ENCODE data around the gene HID1. TPM values are rescaled to one million over a fixed set of nuclear protein-coding genes. Genes with fewer than 3 reads are reported as not detected.
"Not testable (repeated sequence)": the region's sequence is repeated elsewhere in the genome, so short reads cannot be mapped to it uniquely, and the experiment has no call there.

The HID1 gene
- total RNA-seq, 1 experiment from 2014 or later, result 114 TPM

DNA sequence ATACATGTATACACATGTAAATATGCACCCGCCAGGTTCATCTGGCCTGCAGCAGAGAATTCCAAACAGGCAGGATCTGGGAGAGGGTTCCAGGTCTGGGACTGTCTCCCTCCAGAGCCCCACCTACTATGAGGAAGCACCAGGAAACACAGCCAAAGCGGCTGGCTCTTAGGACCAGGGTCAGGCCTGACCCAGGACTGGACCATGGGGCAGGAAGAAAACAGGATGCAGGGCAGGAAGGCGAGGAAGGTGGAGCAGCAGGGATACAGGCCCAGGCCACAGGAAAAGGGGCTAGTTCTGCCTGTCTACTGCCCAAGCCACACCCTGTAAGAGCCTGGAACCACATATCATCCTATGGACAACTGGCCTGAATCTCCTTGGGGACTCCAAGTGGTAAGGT lies 2.2 kb downstream of the HID1 start:
- intact Hi-C loops (cut with micrococcal nuclease; ENCODE audit: unreplicated experiment), result no loop called here
- Mint-ChIP-seq H3K27me3 (ENCODE audit: unreplicated experiment) (no peaks in the 10 kb centered on the region), H3K4me1 (ENCODE audit: low read depth, unreplicated experiment) (peaks cover 40% of the 10 kb centered on the region), H3K27ac (ENCODE audit: unreplicated experiment) (no peak overlapping the region), H3K9me3 (ENCODE audit: low read depth, unreplicated experiment) (no peaks in the 10 kb centered on the region), H3K36me3 (ENCODE audit: insufficient read depth, unreplicated experiment) (peaks cover 49% of the 10 kb centered on the region), H3K4me3 (ENCODE audit: low read depth, unreplicated experiment) (peak overlapping the region; percentile 72)
- DNase-seq, result no peak
- no TSS peak for BruUV-seq (replicated peaks)
- CTCF ChIA-PET, result interaction anchor here (0.7 to 1.4 kb wide), 2 partner anchors 10 to 25 kb away, joined by 3 to 8 read pairs; no protein-coding TSS in a partner anchor
- TF ChIP-seq, protein P1, sequence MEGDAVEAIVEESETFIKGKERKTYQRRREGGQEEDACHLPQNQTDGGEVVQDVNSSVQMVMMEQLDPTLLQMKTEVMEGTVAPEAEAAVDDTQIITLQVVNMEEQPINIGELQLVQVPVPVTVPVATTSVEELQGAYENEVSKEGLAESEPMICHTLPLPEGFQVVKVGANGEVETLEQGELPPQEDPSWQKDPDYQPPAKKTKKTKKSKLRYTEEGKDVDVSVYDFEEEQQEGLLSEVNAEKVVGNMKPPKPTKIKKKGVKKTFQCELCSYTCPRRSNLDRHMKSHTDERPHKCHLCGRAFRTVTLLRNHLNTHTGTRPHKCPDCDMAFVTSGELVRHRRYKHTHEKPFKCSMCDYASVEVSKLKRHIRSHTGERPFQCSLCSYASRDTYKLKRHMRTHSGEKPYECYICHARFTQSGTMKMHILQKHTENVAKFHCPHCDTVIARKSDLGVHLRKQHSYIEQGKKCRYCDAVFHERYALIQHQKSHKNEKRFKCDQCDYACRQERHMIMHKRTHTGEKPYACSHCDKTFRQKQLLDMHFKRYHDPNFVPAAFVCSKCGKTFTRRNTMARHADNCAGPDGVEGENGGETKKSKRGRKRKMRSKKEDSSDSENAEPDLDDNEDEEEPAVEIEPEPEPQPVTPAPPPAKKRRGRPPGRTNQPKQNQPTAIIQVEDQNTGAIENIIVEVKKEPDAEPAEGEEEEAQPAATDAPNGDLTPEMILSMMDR (IDR thresholded peaks at IDR 0.05; ENCODE audit: unreplicated experiment), result no peak

DNA sequence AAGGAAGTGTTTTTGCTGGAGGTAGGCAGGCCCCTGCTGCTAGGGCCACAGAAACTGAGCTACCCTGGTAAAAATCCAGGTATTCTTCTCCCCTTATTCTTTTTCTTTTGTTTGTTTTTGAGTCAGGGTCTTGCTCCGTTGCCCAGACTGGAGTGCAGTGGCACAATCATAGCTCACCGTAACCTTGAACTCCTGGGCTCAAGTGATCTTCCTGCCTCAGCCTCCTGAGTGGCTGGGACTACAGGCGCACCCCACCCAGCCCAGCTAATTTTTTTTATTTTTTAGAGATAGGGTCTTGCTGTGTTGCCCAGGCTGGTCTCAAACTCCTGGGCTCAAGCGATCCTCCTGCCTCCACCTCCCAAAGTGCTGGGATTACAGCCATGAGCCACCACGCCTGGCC lies 3.1 kb downstream of the HID1 start:
- H3K4me3 Mint-ChIP-seq (ENCODE audit: low read depth, unreplicated experiment); intact Hi-C loops (cut with micrococcal nuclease; ENCODE audit: unreplicated experiment); H3K27me3 Mint-ChIP-seq (ENCODE audit: unreplicated experiment); H3K27ac Mint-ChIP-seq (ENCODE audit: unreplicated experiment); BruUV-seq (replicated peaks); H3K9me3 Mint-ChIP-seq (ENCODE audit: low read depth, unreplicated experiment); DNase-seq: not testable (repeated sequence)
- peaks cover 46% of the 10 kb centered on the region for H3K4me1 Mint-ChIP-seq (ENCODE audit: low read depth, unreplicated experiment)
- CTCF ChIA-PET, result interaction anchor here (0.7 to 1.4 kb wide), 2 partner anchors 9 to 26 kb away, joined by 3 to 8 read pairs; no protein-coding TSS in a partner anchor
- H3K36me3 Mint-ChIP-seq (ENCODE audit: insufficient read depth, unreplicated experiment), result peaks cover 50% of the 10 kb centered on the region

DNA sequence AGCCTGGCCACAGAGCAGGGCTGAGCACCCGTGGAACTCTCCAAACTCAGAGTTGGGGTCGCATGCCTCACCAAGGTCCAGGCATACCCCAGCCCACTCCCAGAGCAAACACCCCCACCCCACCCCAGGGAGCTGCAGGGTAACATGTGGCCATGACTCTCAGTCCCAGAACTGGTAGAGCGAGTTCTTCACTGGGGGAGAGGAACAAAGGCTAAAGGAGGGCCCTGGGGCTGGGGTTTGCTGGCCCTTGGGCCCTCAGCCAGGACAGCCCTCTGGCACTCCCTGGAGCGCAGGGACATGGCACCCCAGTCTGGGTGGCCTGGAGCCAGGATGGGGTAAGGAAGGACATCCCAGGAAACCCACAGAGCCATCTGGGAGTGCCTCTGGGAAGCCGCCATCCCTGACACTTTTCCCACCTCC lies 4.2 kb downstream of the HID1 start:
- Mint-ChIP-seq H3K27me3 (ENCODE audit: unreplicated experiment) (no peaks in the 10 kb centered on the region), H3K27ac (ENCODE audit: unreplicated experiment) (peak overlapping the region; percentile 54), H3K9me3 (ENCODE audit: low read depth, unreplicated experiment) (no peaks in the 10 kb centered on the region), H3K36me3 (ENCODE audit: insufficient read depth, unreplicated experiment) (peaks cover 60% of the 10 kb centered on the region), H3K4me3 (ENCODE audit: low read depth, unreplicated experiment) (peak overlapping the region; percentile 39), H3K4me1 (ENCODE audit: low read depth, unreplicated experiment) (peaks cover 46% of the 10 kb centered on the region)
- CTCF ChIA-PET, result interaction anchor here (0.6 to 1.3 kb wide), 5 partner anchors 10 to 569 kb away, joined by 3 to 5 read pairs (median 4); partner anchors contain the start of gene FDXR
- TF ChIP-seq, protein P1 (IDR thresholded peaks at IDR 0.05; ENCODE audit: unreplicated experiment), result no peak
- DNase-seq, result peak; percentile 78
- intact Hi-C loops (cut with micrococcal nuclease; ENCODE audit: unreplicated experiment), result no loop called here
- no TSS peak for BruUV-seq (replicated peaks)

DNA sequence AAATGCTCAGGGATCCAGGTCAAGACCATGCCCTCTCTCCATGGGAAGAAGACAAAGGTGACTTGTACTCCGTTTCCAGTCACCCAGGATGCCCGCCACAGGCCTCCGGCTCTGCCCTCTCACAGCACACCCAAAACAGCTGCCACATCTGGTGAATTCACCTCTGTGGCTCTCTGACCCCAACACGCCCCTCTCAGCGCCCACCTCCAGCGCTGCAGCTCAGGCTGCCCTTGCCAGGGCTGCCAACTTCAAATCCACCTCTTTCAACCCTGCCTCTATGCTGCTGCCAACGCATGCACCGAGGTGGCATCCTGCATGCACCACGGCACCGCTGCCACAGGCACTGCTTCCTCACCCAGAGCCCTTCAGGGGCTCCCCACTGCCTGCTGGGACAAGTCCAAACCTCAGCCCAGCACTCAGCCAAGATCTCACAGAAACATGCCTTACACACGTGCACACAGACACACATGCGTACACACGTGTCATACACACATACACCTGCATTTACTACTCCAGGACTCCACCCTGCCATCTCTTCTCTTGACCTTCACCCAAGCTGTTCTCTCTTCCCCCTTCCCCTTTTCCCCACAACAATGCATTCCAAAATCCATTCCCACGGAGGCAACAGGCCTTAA lies 7.5 kb downstream of the HID1 start:
- TF ChIP-seq, protein P1 (IDR thresholded peaks at IDR 0.05; ENCODE audit: unreplicated experiment), result no peak
- Mint-ChIP-seq H3K36me3 (ENCODE audit: insufficient read depth, unreplicated experiment) (peaks cover 47% of the 10 kb centered on the region), H3K27me3 (ENCODE audit: unreplicated experiment) (no peaks in the 10 kb centered on the region), H3K9me3 (ENCODE audit: low read depth, unreplicated experiment) (no peaks in the 10 kb centered on the region), H3K4me1 (ENCODE audit: low read depth, unreplicated experiment) (peaks cover 36% of the 10 kb centered on the region), H3K4me3 (ENCODE audit: low read depth, unreplicated experiment) (no peak overlapping the region), H3K27ac (ENCODE audit: unreplicated experiment) (no peak overlapping the region)
- CTCF ChIA-PET, result no interaction called here
- no TSS peak for BruUV-seq (replicated peaks)
- DNase-seq, result no peak
- intact Hi-C loops (cut with micrococcal nuclease; ENCODE audit: unreplicated experiment), result loop anchor here (5.0 kb wide), 2 partner anchors 47 to 67 kb away; partner anchors contain the start of gene MRPL58
